Neuronal stem cell (in vitro differentiated cells): ENCODE data around the gene MTCP1. TPM values are rescaled to one million over a fixed set of nuclear protein-coding genes. Genes with fewer than 3 reads are reported as not detected.

Source experiments
- DNase-seq: peaks from one replicate; pipeline ENCODE4 v3.0.0-alpha.2; 2013; ENCODE audit warnings: low spot score
- H2AFZ ChIP-seq: one replicate; pipeline ENCODE4 v1.6.1; 2013; ENCODE audit warnings: mild to moderate bottlenecking, low read length, inconsistent platforms
- H2AK5ac ChIP-seq: 2 replicates; pipeline ENCODE4 v1.6.1; 2013; ENCODE audit warnings: low read depth, mild to moderate bottlenecking, inconsistent platforms, low read length, moderate library complexity, mixed read lengths
- H2BK120ac ChIP-seq: 2 replicates; pipeline ENCODE4 v1.6.1; 2013; ENCODE audit warnings: low read depth, mild to moderate bottlenecking, inconsistent platforms, low read length, moderate library complexity, mixed read lengths
- H2BK12ac ChIP-seq: one replicate; pipeline ENCODE4 v1.6.1; 2013; ENCODE audit warnings: low read length, inconsistent platforms
- H2BK15ac ChIP-seq: 2 replicates; pipeline ENCODE4 v1.6.1; 2013; ENCODE audit warnings: mild to moderate bottlenecking, low read length, inconsistent platforms, mixed read lengths
- H2BK5ac ChIP-seq: one replicate; pipeline ENCODE4 v1.6.1; 2013; ENCODE audit warnings: inconsistent platforms, mild to moderate bottlenecking, low read length, moderate library complexity
- H3K14ac ChIP-seq: one replicate; pipeline ENCODE4 v1.6.1; 2013; ENCODE audit warnings: low read length, inconsistent platforms
- H3K18ac ChIP-seq: 2 replicates; pipeline ENCODE4 v1.6.1; 2013; ENCODE audit warnings: low read length, inconsistent platforms
- H3K23ac ChIP-seq: 2 replicates; pipeline ENCODE4 v1.6.1; 2013; ENCODE audit warnings: low read depth, mild to moderate bottlenecking, mixed read lengths, low read length, inconsistent platforms; ENCODE audit not compliant: poor library complexity
- H3K27ac ChIP-seq: replicated peaks from 3 replicates; pipeline ENCODE4 v1.5.1; 2013; ENCODE audit warnings: low read length, inconsistent platforms
- H3K27me3 ChIP-seq, 3 experiments: 2 replicates each; pipeline ENCODE4 v1.6.1; 2013; ENCODE audit warnings: low read length in 3 of 3, mild to moderate bottlenecking in 2 of 3, inconsistent platforms in 1 of 3, low read depth in 1 of 3, mixed read lengths in 1 of 3, moderate library complexity in 1 of 3; ENCODE audit not compliant: control insufficient read depth in 3 of 3, insufficient read depth in 3 of 3
- H3K36me3 ChIP-seq, 2 donors: replicated peaks in 1 of 2; 2 replicates each; pipeline ENCODE4 v1.6.1; 2013; ENCODE audit warnings: low read length in 2 of 2; ENCODE audit not compliant: control insufficient read depth in 2 of 2, insufficient read depth in 2 of 2
- H3K4ac ChIP-seq: 2 replicates; pipeline ENCODE4 v1.6.1; 2013; ENCODE audit warnings: inconsistent platforms, mild to moderate bottlenecking, low read length, moderate library complexity
- H3K4me1 ChIP-seq, 2 donors: 1 replicate in 1 of 2; 2 replicates in 1 of 2; pipeline ENCODE4 v1.6.1; 2013; ENCODE audit warnings: low read length in 2 of 2, low read depth in 1 of 2; ENCODE audit not compliant: control insufficient read depth in 2 of 2, insufficient read depth in 1 of 2
- H3K4me2 ChIP-seq: one replicate; pipeline ENCODE4 v1.6.1; 2013; ENCODE audit warnings: mild to moderate bottlenecking, low read length, inconsistent platforms; ENCODE audit not compliant: insufficient read depth, poor library complexity, severe bottlenecking
- H3K4me3 ChIP-seq, 2 donors: 2 replicates each; pipeline ENCODE4 v1.5.1; 2013; ENCODE audit warnings: low read length in 2 of 2, mild to moderate bottlenecking in 2 of 2, inconsistent platforms in 1 of 2, moderate library complexity in 1 of 2
- H3K79me1 ChIP-seq: one replicate; pipeline ENCODE4 v1.6.1; 2013; ENCODE audit warnings: low read depth, mild to moderate bottlenecking, inconsistent platforms, low read length, moderate library complexity
- H3K9ac ChIP-seq: one replicate; pipeline ENCODE4 v1.6.1; 2013; ENCODE audit warnings: mild to moderate bottlenecking, low read depth, low read length, inconsistent platforms; ENCODE audit not compliant: poor library complexity
- H3K9me3 ChIP-seq, 2 donors: replicated peaks in 1 of 2; 2 replicates each; pipeline versions ENCODE3 to v1.6.1; 2013; ENCODE audit warnings: low read length in 2 of 2, mild to moderate bottlenecking in 2 of 2, inconsistent platforms in 1 of 2, low read depth in 1 of 2, mixed read lengths in 1 of 2, moderate library complexity in 1 of 2; ENCODE audit not compliant: control insufficient read depth in 2 of 2, insufficient read depth in 1 of 2
- H4K8ac ChIP-seq: one replicate; pipeline ENCODE4 v1.6.1; 2013; ENCODE audit warnings: low read depth, mild to moderate bottlenecking, inconsistent platforms, low read length, moderate library complexity
- H4K91ac ChIP-seq: one replicate; pipeline ENCODE4 v1.6.1; 2013; ENCODE audit warnings: low read length, low read depth, mild to moderate bottlenecking, inconsistent platforms; ENCODE audit not compliant: poor library complexity
- WGBS, 2 donors: extraction: QIAGEN DNeasy Blood & Tissue Kit; methylation state at CpG; one replicate each; pipeline ENCODE4 v1.1.7; 2013; ENCODE audit warnings: missing lambda C conversion rate in 2 of 2, mixed read lengths in 1 of 2; ENCODE audit not compliant: insufficient read length in 2 of 2, insufficient replicate concordance in 1 of 2; ENCODE audit errors: extremely low coverage in 2 of 2; 5-methylcytosine and 5-hydroxymethylcytosine counted together
- polyA plus RNA-seq, 2 experiments: library from polyadenylated mRNA; stranded (reverse); fragments of 200-250 nt; gene quantifications; one replicate each; pipeline ENCODE4 v1.2.3, GENCODE V29; 2013

Gene MTCP1
- polyA plus RNA-seq (2013, experiment 1 of 2): 20.7 TPM
- polyA plus RNA-seq (2013, experiment 2 of 2): 25.4 TPM

- Histone ChIP-seq H2BK120ac (no peak within 1 kb of the TSS), H2AFZ (peak within 1 kb of the TSS; percentile 86), H3K4me3 (peak within 1 kb of the TSS; percentile 71 to 98), H2BK12ac (no peak within 1 kb of the TSS), H3K18ac (peak within 1 kb of the TSS; percentile 83), H3K79me1 (no peaks in the 10 kb centered on the region), H3K27me3 (no peaks in the 10 kb centered on the region), H3K9me3 (no peaks in the 10 kb centered on the region), H3K14ac (no peak within 1 kb of the TSS), H3K4me2 (peak within 1 kb of the TSS; percentile 47), H2AK5ac (no peak within 1 kb of the TSS), H3K23ac (no peak within 1 kb of the TSS), H3K4me1 (peaks cover 1 to 5% of the 10 kb centered on the region in 2 donors), H3K9ac (peak within 1 kb of the TSS; percentile 78), H2BK5ac (no peak within 1 kb of the TSS), H3K36me3 (peaks cover 0 to 28% of the 10 kb centered on the region in 2 donors), H3K4ac (no peak within 1 kb of the TSS), H4K91ac (no peak within 1 kb of the TSS), H2BK15ac (no peak within 1 kb of the TSS), H3K27ac (peak within 1 kb of the TSS; percentile 67), H4K8ac (no peak within 1 kb of the TSS)
- no CpG with 5 or more reads among the region's 81 CpGs for WGBS, 2 donors
- peak; percentile 60 for DNase-seq
These were observed at the start of gene MTCP1, which contains the start of the genes BRCC3 and CMC4 for GRCh38 chrX:155070975-155071693. Gene MTCP1, minus strand, starts transcription at chrX:155071136. Its CDS starts 5,126 bp downstream, at chrX:155066010. Gene BRCC3, plus strand, starts transcription at chrX:155071508. Its CDS starts 20 bp downstream, at chrX:155071528. Gene CMC4, minus strand, starts transcription at chrX:155071136. Its CDS starts 7,113 bp downstream, at chrX:155064023.

GRCh38 chrX:155115174-155115819, 44.4 kb upstream of the MTCP1 start:
- H3K14ac ChIP-seq: no peak overlapping the region
- DNase-seq: no peak
- H2BK5ac ChIP-seq: no peak overlapping the region
- no peak overlapping the region for H3K4me3 ChIP-seq
- H2BK15ac ChIP-seq: no peak overlapping the region
- H3K4ac ChIP-seq: no peak overlapping the region
- no peaks in the 10 kb centered on the region for H3K27me3 ChIP-seq
- H3K18ac ChIP-seq: no peak overlapping the region
- no peak overlapping the region for H3K27ac ChIP-seq
- H2AK5ac ChIP-seq: no peak overlapping the region
- H3K36me3 ChIP-seq: peaks cover 0 to 34% of the 10 kb centered on the region in 2 donors
- H4K8ac ChIP-seq: no peak overlapping the region
- H2BK120ac ChIP-seq: no peak overlapping the region
- H3K4me1 ChIP-seq: no peaks in the 10 kb centered on the region
- no peak overlapping the region for H2BK12ac ChIP-seq
- no peak overlapping the region for H3K9ac ChIP-seq
- H3K4me2 ChIP-seq: no peak overlapping the region
- no CpG with 5 or more reads among the region's 1 CpG for WGBS, 2 donors
- no peak overlapping the region for H4K91ac ChIP-seq
- no peaks in the 10 kb centered on the region for H3K79me1 ChIP-seq
- no peak overlapping the region for H3K23ac ChIP-seq
- no peak overlapping the region for H2AFZ ChIP-seq
- peaks cover 0 to 12% of the 10 kb centered on the region in 2 donors for H3K9me3 ChIP-seq

GRCh38 chrX:155113097-155113496, 42.2 kb upstream of the MTCP1 start:
- Histone ChIP-seq H3K14ac (no peak overlapping the region), H3K23ac (no peak overlapping the region), H4K91ac (no peak overlapping the region), H3K4me3 (no peak overlapping the region), H2AK5ac (no peak overlapping the region), H3K4me1 (no peaks in the 10 kb centered on the region), H3K9me3 (peaks cover 0 to 12% of the 10 kb centered on the region in 2 donors), H3K4me2 (no peak overlapping the region), H3K18ac (no peak overlapping the region), H2BK5ac (no peak overlapping the region), H3K79me1 (no peaks in the 10 kb centered on the region), H3K9ac (no peak overlapping the region), H2BK12ac (no peak overlapping the region), H4K8ac (no peak overlapping the region), H3K4ac (no peak overlapping the region), H3K27ac (no peak overlapping the region), H3K27me3 (no peaks in the 10 kb centered on the region), H3K36me3 (peaks cover 0 to 21% of the 10 kb centered on the region in 2 donors), H2AFZ (no peak overlapping the region), H2BK120ac (no peak overlapping the region), H2BK15ac (no peak overlapping the region)
- WGBS, 2 donors: no CpG with 5 or more reads among the region's 4 CpGs
- DNase-seq: no peak

GRCh38 chrX:155112171-155112570, 41.2 kb upstream of the MTCP1 start:
- H2BK5ac ChIP-seq: no peak overlapping the region
- no peak overlapping the region for H4K8ac ChIP-seq
- no peak overlapping the region for H2BK12ac ChIP-seq
- no peak for DNase-seq
- H3K4me3 ChIP-seq: no peak overlapping the region
- no peaks in the 10 kb centered on the region for H3K27me3 ChIP-seq
- H3K14ac ChIP-seq: no peak overlapping the region
- no peak overlapping the region for H3K27ac ChIP-seq
- no peak overlapping the region for H4K91ac ChIP-seq
- H3K4ac ChIP-seq: no peak overlapping the region
- H3K9me3 ChIP-seq: peaks cover 0 to 12% of the 10 kb centered on the region in 2 donors
- no peak overlapping the region for H3K4me2 ChIP-seq
- peaks cover 0 to 16% of the 10 kb centered on the region in 2 donors for H3K36me3 ChIP-seq
- H3K79me1 ChIP-seq: no peaks in the 10 kb centered on the region
- H3K9ac ChIP-seq: no peak overlapping the region
- H2BK120ac ChIP-seq: no peak overlapping the region
- H2AFZ ChIP-seq: no peak overlapping the region
- H2BK15ac ChIP-seq: no peak overlapping the region
- no peak overlapping the region for H3K23ac ChIP-seq
- H2AK5ac ChIP-seq: no peak overlapping the region
- no CpG with 5 or more reads among the region's 3 CpGs for WGBS, 2 donors
- no peak overlapping the region for H3K18ac ChIP-seq
- no peaks in the 10 kb centered on the region for H3K4me1 ChIP-seq
